Panc1 (cell line): Measurements from ENCODE around the gene USP9X.

Experiments used
- POLR2AphosphoS5 ChIP-seq: IDR thresholded peaks from 2 replicates; pipeline ENCODE4 v1.6.1; 2012; ENCODE audit warnings: mild to moderate bottlenecking, low read depth, low read length, moderate library complexity
- SIN3A ChIP-seq: IDR thresholded peaks from 2 replicates; pipeline ENCODE4 v1.6.1; 2012; ENCODE audit warnings: low read depth, mild to moderate bottlenecking, low read length, moderate library complexity, borderline replicate concordance; ENCODE audit not compliant: insufficient read depth
- TF ChIP-seq, protein P1 (sequence below): fragments of 450-650 bp; IDR thresholded peaks from 2 replicates; pipeline ENCODE4 v1.5.1; 2017; ENCODE audit warnings: mild to moderate bottlenecking
- TF ChIP-seq, protein P2 (sequence below), 2 experiments: IDR thresholded peaks; 2 replicates each; pipeline ENCODE4 v1.6.1; 2011 to 2012; ENCODE audit warnings: low read depth in 2 of 2, control low read depth in 1 of 2, low read length in 1 of 2, mild to moderate bottlenecking in 1 of 2, moderate library complexity in 1 of 2; ENCODE audit not compliant: insufficient read depth in 1 of 2

- TF ChIP-seq, protein P1, sequence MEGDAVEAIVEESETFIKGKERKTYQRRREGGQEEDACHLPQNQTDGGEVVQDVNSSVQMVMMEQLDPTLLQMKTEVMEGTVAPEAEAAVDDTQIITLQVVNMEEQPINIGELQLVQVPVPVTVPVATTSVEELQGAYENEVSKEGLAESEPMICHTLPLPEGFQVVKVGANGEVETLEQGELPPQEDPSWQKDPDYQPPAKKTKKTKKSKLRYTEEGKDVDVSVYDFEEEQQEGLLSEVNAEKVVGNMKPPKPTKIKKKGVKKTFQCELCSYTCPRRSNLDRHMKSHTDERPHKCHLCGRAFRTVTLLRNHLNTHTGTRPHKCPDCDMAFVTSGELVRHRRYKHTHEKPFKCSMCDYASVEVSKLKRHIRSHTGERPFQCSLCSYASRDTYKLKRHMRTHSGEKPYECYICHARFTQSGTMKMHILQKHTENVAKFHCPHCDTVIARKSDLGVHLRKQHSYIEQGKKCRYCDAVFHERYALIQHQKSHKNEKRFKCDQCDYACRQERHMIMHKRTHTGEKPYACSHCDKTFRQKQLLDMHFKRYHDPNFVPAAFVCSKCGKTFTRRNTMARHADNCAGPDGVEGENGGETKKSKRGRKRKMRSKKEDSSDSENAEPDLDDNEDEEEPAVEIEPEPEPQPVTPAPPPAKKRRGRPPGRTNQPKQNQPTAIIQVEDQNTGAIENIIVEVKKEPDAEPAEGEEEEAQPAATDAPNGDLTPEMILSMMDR, result no peak
- no peak for TF ChIP-seq POLR2AphosphoS5
- TF ChIP-seq, protein P2, sequence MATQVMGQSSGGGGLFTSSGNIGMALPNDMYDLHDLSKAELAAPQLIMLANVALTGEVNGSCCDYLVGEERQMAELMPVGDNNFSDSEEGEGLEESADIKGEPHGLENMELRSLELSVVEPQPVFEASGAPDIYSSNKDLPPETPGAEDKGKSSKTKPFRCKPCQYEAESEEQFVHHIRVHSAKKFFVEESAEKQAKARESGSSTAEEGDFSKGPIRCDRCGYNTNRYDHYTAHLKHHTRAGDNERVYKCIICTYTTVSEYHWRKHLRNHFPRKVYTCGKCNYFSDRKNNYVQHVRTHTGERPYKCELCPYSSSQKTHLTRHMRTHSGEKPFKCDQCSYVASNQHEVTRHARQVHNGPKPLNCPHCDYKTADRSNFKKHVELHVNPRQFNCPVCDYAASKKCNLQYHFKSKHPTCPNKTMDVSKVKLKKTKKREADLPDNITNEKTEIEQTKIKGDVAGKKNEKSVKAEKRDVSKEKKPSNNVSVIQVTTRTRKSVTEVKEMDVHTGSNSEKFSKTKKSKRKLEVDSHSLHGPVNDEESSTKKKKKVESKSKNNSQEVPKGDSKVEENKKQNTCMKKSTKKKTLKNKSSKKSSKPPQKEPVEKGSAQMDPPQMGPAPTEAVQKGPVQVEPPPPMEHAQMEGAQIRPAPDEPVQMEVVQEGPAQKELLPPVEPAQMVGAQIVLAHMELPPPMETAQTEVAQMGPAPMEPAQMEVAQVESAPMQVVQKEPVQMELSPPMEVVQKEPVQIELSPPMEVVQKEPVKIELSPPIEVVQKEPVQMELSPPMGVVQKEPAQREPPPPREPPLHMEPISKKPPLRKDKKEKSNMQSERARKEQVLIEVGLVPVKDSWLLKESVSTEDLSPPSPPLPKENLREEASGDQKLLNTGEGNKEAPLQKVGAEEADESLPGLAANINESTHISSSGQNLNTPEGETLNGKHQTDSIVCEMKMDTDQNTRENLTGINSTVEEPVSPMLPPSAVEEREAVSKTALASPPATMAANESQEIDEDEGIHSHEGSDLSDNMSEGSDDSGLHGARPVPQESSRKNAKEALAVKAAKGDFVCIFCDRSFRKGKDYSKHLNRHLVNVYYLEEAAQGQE (IDR thresholded peaks at IDR 0.05; ENCODE audit: insufficient read depth in 1 of 2, low read depth in 2 of 2, low read length in 1 of 2), result no peak
- TF ChIP-seq SIN3A, result no peak
Measured at GRCh38 chrX:41209853-41210252, 124.6 kb downstream of the USP9X start.
